ENCODE data around the gene CAB39.
A peak's percentile ranks its signal among the peaks of the same experiment; 100 is the strongest.

Gene CAB39

DNA sequence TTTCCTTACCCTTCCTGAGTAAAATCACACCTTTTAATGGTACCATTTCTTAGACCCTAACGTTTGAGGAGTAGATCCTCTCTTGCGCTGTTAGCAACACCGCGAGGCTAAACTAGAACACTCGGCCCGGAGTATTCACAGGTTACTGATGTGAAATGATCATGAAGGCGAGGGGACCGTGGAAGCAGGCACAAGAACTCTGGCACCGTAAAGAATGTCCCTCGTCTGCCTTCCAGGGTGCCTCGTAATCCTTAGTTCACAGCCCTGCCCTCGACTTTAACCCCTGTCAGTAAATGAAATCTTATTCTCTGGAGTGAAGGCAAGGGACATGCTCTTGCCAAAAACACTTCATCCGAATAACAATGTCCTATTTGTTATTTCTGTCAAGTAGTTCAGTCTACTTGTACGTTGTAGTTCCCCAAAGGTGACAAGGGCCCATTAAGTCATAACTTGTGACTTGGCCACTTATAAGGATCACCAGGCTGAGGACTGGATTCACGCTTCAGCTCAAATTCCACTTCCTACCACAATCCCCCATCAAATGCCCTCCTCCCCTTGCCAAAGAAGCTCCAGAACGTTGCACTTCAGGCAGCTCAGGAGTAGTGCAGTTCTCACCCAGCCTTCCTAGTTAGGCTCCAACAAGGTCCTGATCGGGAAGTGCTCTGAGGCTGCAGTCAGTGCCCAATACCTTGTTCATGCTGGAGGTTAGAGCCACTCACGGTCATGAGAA lies 108.8 kb downstream of the CAB39 start:
- CTCF ChIA-PET, result interaction anchor here (0.8 to 0.9 kb wide), 2 partner anchors 166 to 232 kb away, joined by 3 read pairs; no protein-coding TSS in a partner anchor
- POLR2A ChIA-PET, result interaction anchor here (0.8 kb wide), 1 partner anchor 232 kb away, joined by 3 read pairs; no protein-coding TSS in a partner anchor

DNA sequence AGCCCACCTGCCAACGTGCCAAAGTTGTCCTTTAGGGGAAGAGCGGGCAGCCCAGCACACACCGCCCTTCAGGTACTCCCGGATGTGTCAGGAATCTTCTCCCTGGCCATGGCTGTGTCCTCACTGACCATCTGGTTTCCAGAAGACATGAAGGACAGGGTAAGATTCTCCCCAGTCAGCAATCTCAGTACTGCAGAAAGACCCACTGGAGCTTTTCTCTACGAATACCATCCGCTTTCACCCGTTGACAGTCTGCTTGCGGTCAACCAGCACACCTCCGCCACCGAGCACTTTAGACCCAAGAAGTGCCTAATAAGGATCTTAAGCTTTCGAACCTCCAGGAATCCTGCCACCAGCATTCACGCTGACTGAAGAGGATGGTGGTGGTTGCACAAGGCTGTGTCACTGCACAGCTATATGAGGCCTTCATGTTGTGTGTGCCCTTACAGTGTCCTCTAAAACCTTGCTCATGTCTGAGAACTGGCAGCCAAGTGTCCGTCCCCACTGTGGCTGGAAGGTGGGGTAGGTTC lies 109.4 kb downstream of the CAB39 start:
- POLR2A ChIA-PET, result interaction anchor here (0.8 kb wide), 1 partner anchor 231 kb away, joined by 3 read pairs; no protein-coding TSS in a partner anchor
- TF ChIP-seq NFRKB (IDR thresholded peaks at IDR 0.05) (no peak), FOXM1 (IDR thresholded peaks at IDR 0.05; ENCODE audit: borderline replicate concordance) (no peak), CTBP1 (IDR thresholded peaks at IDR 0.05; ENCODE audit: borderline replicate concordance) (no peak), TARDBP (IDR thresholded peaks at IDR 0.05) (no peak), HDGF (IDR thresholded peaks at IDR 0.05; ENCODE audit: borderline replicate concordance) (no peak), ZNF384 (IDR thresholded peaks at IDR 0.05) (no peak), BHLHE40 (IDR thresholded peaks at IDR 0.05; ENCODE audit: borderline replicate concordance) (no peak), FOXK2 (IDR thresholded peaks at IDR 0.05) (no peak), ELF4 (IDR thresholded peaks at IDR 0.05) (no peak), ARNT (IDR thresholded peaks at IDR 0.05) (no peak)
- DNase-seq (ENCODE audit: extremely low spot score), result no peak
- CTCF ChIA-PET, result interaction anchor here (0.8 to 0.9 kb wide), 2 partner anchors 165 to 231 kb away, joined by 3 read pairs; no protein-coding TSS in a partner anchor

More for the DNA sequence above, 108.8 kb downstream of the CAB39 start:
- TF ChIP-seq CTBP1 (IDR thresholded peaks at IDR 0.05; ENCODE audit: borderline replicate concordance) (no peak), ZNF384 (IDR thresholded peaks at IDR 0.05) (no peak), FOXM1 (IDR thresholded peaks at IDR 0.05; ENCODE audit: borderline replicate concordance) (no peak), FOXK2 (IDR thresholded peaks at IDR 0.05) (no peak), SUZ12 (IDR thresholded peaks at IDR 0.05) (no peak), L3MBTL2 (conservative IDR thresholded peaks at IDR 0.05) (no peak), ELF4 (IDR thresholded peaks at IDR 0.05) (no peak), HDGF (IDR thresholded peaks at IDR 0.05; ENCODE audit: borderline replicate concordance) (no peak), NFRKB (IDR thresholded peaks at IDR 0.05) (no peak), SP1 (IDR thresholded peaks at IDR 0.05) (no peak), FOXA1 (IDR thresholded peaks at IDR 0.05) (no peak), BHLHE40 (IDR thresholded peaks at IDR 0.05; ENCODE audit: borderline replicate concordance) (no peak), LEF1 (IDR thresholded peaks at IDR 0.05; ENCODE audit: borderline replicate concordance) (no peak)
- TF ChIP-seq, protein P1, sequence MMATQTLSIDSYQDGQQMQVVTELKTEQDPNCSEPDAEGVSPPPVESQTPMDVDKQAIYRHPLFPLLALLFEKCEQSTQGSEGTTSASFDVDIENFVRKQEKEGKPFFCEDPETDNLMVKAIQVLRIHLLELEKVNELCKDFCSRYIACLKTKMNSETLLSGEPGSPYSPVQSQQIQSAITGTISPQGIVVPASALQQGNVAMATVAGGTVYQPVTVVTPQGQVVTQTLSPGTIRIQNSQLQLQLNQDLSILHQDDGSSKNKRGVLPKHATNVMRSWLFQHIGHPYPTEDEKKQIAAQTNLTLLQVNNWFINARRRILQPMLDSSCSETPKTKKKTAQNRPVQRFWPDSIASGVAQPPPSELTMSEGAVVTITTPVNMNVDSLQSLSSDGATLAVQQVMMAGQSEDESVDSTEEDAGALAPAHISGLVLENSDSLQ (IDR thresholded peaks at IDR 0.05), result no peak
- no peak for DNase-seq (ENCODE audit: extremely low spot score)

DNA sequence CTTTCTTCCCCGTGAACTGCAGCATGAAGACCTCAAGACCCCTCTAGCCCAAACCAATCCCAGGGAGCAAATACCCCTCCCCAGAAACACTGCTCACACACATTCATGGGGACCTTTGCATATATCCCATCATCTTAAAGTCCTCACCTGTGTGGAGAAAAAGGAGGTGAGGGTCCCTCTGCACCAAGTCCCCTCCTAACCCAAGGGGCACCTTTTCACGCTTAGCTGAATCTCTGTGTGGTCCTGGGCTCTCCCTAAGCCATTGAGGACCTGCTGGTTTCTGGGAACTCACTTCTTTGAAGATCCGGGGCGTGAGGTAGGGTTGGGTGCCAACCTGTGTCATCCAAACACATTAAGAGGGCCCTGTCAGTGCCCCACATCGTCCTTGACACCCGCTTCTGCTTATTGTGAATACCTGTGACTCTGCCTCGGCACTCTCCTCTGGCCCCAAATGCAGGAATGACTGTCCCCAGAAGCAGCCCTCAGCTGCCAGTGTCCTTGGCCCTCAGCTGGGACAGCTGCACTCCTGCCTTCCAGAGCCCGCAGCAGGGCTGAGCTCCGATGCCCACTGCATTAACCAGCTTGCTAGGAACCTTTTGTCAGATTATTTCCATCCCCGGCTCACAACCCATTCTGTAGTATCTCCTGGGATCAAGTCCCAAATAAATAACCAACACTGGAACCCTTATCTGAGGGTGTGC lies 110.8 kb downstream of the CAB39 start:
- no peak for DNase-seq (ENCODE audit: extremely low spot score)
- POLR2A ChIA-PET, result no interaction called here
- CTCF ChIA-PET, result interaction anchor here (1.4 to 1.9 kb wide), 4 partner anchors 17 to 230 kb away, joined by 7 to 18 read pairs (median 8); no protein-coding TSS in a partner anchor
- no peak for TF ChIP-seq FOXM1 (IDR thresholded peaks at IDR 0.05; ENCODE audit: borderline replicate concordance)
- TF ChIP-seq, protein P1 (IDR thresholded peaks at IDR 0.05), result no peak
- no peak for TF ChIP-seq L3MBTL2 (conservative IDR thresholded peaks at IDR 0.05)

DNA sequence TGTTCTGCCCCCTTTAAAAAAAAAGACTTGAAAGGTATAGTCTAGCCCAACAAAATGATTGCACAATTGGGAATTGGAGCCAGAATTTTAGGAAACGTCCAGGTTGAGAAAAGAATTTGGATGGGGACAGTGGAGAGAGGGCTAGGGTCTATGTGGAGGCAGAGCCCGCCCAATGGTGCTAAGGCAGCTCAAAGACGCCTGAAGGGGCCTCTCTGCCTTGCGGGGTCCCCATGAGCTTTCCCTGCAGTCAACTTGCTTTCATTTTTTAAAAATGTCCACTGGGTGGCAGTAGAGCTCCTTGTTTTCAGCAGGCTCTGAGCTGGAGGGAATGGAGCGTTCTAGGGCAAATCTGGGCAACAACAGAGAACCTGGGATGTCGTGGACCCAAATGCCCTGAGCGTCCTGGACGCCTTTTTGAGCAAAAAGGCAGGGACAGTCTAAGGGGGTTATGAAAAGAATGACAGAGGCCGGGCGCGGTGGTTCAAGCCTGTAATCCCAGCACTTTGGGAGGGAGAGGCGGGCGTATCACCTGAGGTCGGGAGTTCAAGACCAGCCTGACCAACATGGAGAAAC lies 111.8 kb downstream of the CAB39 start:
- DNase-seq (ENCODE audit: extremely low spot score), result peak; percentile 78
- no peak for TF ChIP-seq L3MBTL2 (conservative IDR thresholded peaks at IDR 0.05)
- no peak for TF ChIP-seq LEF1 (IDR thresholded peaks at IDR 0.05; ENCODE audit: borderline replicate concordance)
- TF ChIP-seq ZNF384 (IDR thresholded peaks at IDR 0.05), result no peak
- TF ChIP-seq ELF4 (IDR thresholded peaks at IDR 0.05), result no peak
- TF ChIP-seq, protein P1 (IDR thresholded peaks at IDR 0.05), result no peak
- TF ChIP-seq SUZ12 (IDR thresholded peaks at IDR 0.05), result no peak
- no peak for TF ChIP-seq TARDBP (IDR thresholded peaks at IDR 0.05)
- no peak for TF ChIP-seq FOXA1 (IDR thresholded peaks at IDR 0.05)
- TF ChIP-seq SP1 (IDR thresholded peaks at IDR 0.05), result no peak
- no peak for TF ChIP-seq BHLHE40 (IDR thresholded peaks at IDR 0.05; ENCODE audit: borderline replicate concordance)
- no peak for TF ChIP-seq CTBP1 (IDR thresholded peaks at IDR 0.05; ENCODE audit: borderline replicate concordance)
- TF ChIP-seq FOXM1 (IDR thresholded peaks at IDR 0.05; ENCODE audit: borderline replicate concordance), result no peak
- no peak for TF ChIP-seq HDGF (IDR thresholded peaks at IDR 0.05; ENCODE audit: borderline replicate concordance)

DNA sequence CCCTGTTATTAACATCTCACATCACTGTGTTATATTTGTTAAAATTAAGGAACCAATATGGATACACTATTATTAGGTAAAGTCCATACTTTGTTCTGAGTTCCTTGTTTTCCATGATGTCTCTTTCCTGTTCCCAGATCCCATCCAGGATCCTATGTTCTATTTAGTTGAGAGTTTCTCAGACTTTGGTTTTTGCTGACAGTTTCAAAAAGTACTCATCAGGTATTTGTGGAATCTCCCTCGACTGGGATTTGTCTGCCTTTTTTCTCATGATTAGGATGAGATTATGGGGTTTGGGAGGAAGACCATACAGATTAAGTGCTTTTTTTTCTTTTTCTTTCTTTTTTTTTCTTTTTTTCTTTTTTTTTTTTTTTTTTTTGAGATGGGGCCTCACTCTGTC lies 112.7 kb downstream of the CAB39 start:
- ChIA-PET CTCF (no interaction called here), POLR2A (no interaction called here)
- TF ChIP-seq TARDBP (IDR thresholded peaks at IDR 0.05) (no peak), SUZ12 (IDR thresholded peaks at IDR 0.05) (no peak), ARNT (IDR thresholded peaks at IDR 0.05) (no peak), FOXK2 (IDR thresholded peaks at IDR 0.05) (no peak), SP1 (IDR thresholded peaks at IDR 0.05) (no peak), NFRKB (IDR thresholded peaks at IDR 0.05) (no peak), HDGF (IDR thresholded peaks at IDR 0.05; ENCODE audit: borderline replicate concordance) (no peak), FOXM1 (IDR thresholded peaks at IDR 0.05; ENCODE audit: borderline replicate concordance) (no peak)
- DNase-seq (ENCODE audit: extremely low spot score), result no peak

More for the DNA sequence above, 111.8 kb downstream of the CAB39 start:
- ChIA-PET POLR2A (no interaction called here), CTCF (interaction anchor here (0.6 to 1.9 kb wide), 16 partner anchors 15 to 540 kb away, joined by 3 to 18 read pairs (median 4); partner anchors contain the start of gene SPATA3)
